GM21619 (cell line): ENCODE data around the gene ACTG1.

Source experiments
- ATAC-seq: cut with Tn5 transposase; IDR thresholded peaks from one replicate; pipeline ENCODE4 v1.9.1; 2021; ENCODE audit not compliant: unreplicated experiment

ACTG1 gene

GRCh38 chr17:81545160-81545949 is 32.8 kb upstream of the ACTG1 start:
- ATAC-seq: no peak

GRCh38 chr17:81544281-81544974 is 31.8 kb upstream of the ACTG1 start:
- ATAC-seq: no peak

GRCh38 chr17:81543756-81544155 is 31.2 kb upstream of the ACTG1 start:
- no peak for ATAC-seq

GRCh38 chr17:81543339-81543675 is 30.7 kb upstream of the ACTG1 start:
- ATAC-seq: no peak

GRCh38 chr17:81542431-81543338 is 30.1 kb upstream of the ACTG1 start:
- no peak for ATAC-seq

- no peak for ATAC-seq
These were observed 28.5 kb upstream of the ACTG1 start for GRCh38 chr17:81541123-81541522.

GRCh38 chr17:81540676-81541027 is 28.1 kb upstream of the ACTG1 start:
- no peak for ATAC-seq

- no peak for ATAC-seq
These were observed 27.5 kb upstream of the ACTG1 start for GRCh38 chr17:81539961-81540675.

- ATAC-seq: no peak
These were observed 26.9 kb upstream of the ACTG1 start for GRCh38 chr17:81539571-81539900.

- no peak for ATAC-seq
These were observed 26.3 kb upstream of the ACTG1 start for GRCh38 chr17:81538651-81539570.

GRCh38 chr17:81537856-81538555 is 25.4 kb upstream of the ACTG1 start:
- ATAC-seq: no peak

- ATAC-seq: no peak
These were observed 24.8 kb upstream of the ACTG1 start for GRCh38 chr17:81537343-81537855.

- ATAC-seq: no peak
These were observed 24.0 kb upstream of the ACTG1 start for GRCh38 chr17:81536299-81537290.

- ATAC-seq: no peak
These were observed 23.1 kb upstream of the ACTG1 start for GRCh38 chr17:81535480-81536298.

GRCh38 chr17:81535007-81535328 is 22.4 kb upstream of the ACTG1 start:
- ATAC-seq: no peak

- no peak for ATAC-seq
These were observed 21.8 kb upstream of the ACTG1 start for GRCh38 chr17:81534157-81535006.
